Measurements from ENCODE around the gene COBLL1.
A peak's percentile ranks its signal among the peaks of the same experiment; 100 is the strongest.

Gene COBLL1

GRCh38 chr2:164868563-164869419 lies 27.2 kb upstream of the COBLL1 start (continued):
- no peak for TF ChIP-seq GFI1B (tag by site-specific recombination; IDR thresholded peaks at IDR 0.05)
- no peak for TF ChIP-seq GLIS2 (tag by site-specific recombination; IDR thresholded peaks at IDR 0.05)
- no peak for TF ChIP-seq HIC1 (tag by site-specific recombination; IDR thresholded peaks at IDR 0.05)

GRCh38 chr2:164867779-164868397 lies 26.3 kb upstream of the COBLL1 start:
- Histone ChIP-seq H3K27ac (ENCODE audit: extremely low read depth, low read depth, low read length) (no peak overlapping the region), H3K4me1 (ENCODE audit: control insufficient read depth, insufficient read depth, low read length) (peaks cover 13% of the 10 kb centered on the region; the same call in 1 of the 2 replicates), H3K9me3 (ENCODE audit: control insufficient read depth, insufficient read depth, low read depth, low read length) (no peaks in the 10 kb centered on the region), H3K4me3 (ENCODE audit: low read depth, low read length) (no peak overlapping the region), H3K36me3 (ENCODE audit: control insufficient read depth in 2 of 2, insufficient read depth in 1 of 2, low read length in 2 of 2) (no peaks in the 10 kb centered on the region)
- ChIA-PET POLR2A (no interaction called here), CTCF (interaction anchor here (0.6 kb wide), 1 partner anchor 170 kb away, joined by 3 read pairs; no protein-coding TSS in a partner anchor)
- TF ChIP-seq MYNN (tag by site-specific recombination; IDR thresholded peaks at IDR 0.05; ENCODE audit: borderline replicate concordance), result no peak
- TF ChIP-seq ZNF791 (tag by site-specific recombination; IDR thresholded peaks at IDR 0.05), result no peak
- TF ChIP-seq ZBTB17 (tag by site-specific recombination; IDR thresholded peaks at IDR 0.05), result 0 out of 2 replicates have a peak, but pooled peaks have one; percentile 33
- no peak for TF ChIP-seq BCL11B (tag by site-specific recombination; IDR thresholded peaks at IDR 0.05; ENCODE audit: low read depth)
- TF ChIP-seq MZF1 (tag by site-specific recombination; IDR thresholded peaks at IDR 0.05; ENCODE audit: borderline replicate concordance), result peak; percentile 67; the same call in 1 of the 2 replicates
- no peak for TF ChIP-seq ZNF398 (tag by site-specific recombination; IDR thresholded peaks at IDR 0.05)
- TF ChIP-seq HOXC10 (CRISPR knock-in tag; IDR thresholded peaks at IDR 0.05), result no peak
- TF ChIP-seq ZNF530 (tag by site-specific recombination; IDR thresholded peaks at IDR 0.05; ENCODE audit: low read depth), result no peak
- TF ChIP-seq SALL2 (tag by site-specific recombination; IDR thresholded peaks at IDR 0.05; ENCODE audit: borderline replicate concordance), result no peak
- TF ChIP-seq SCRT2 (tag by site-specific recombination; IDR thresholded peaks at IDR 0.05), result no peak
- TF ChIP-seq ZNF621 (tag by site-specific recombination; IDR thresholded peaks at IDR 0.05), result no peak
- no peak for TF ChIP-seq ZNF580 (tag by site-specific recombination; IDR thresholded peaks at IDR 0.05)
- no peak for TF ChIP-seq ZNF426 (tag by site-specific recombination; IDR thresholded peaks at IDR 0.05)
- 0 out of 2 replicates have a peak, but pooled peaks have one; percentile 6 for TF ChIP-seq PRDM1 (tag by site-specific recombination; IDR thresholded peaks at IDR 0.05)
- TF ChIP-seq ZNF24 (tag by site-specific recombination; IDR thresholded peaks at IDR 0.05), result no peak
- TF ChIP-seq PRDM6 (tag by site-specific recombination; IDR thresholded peaks at IDR 0.05), result no peak
- TF ChIP-seq MEIS1 (CRISPR knock-in tag; IDR thresholded peaks at IDR 0.05; ENCODE audit: borderline replicate concordance), result no peak
- TF ChIP-seq ZBTB26 (tag by site-specific recombination; optimal IDR thresholded peaks at IDR 0.05), result no peak
- no peak for TF ChIP-seq ZNF645 (tag by site-specific recombination; IDR thresholded peaks at IDR 0.05)
- TF ChIP-seq ZNF274 (IDR thresholded peaks at IDR 0.05; ENCODE audit: low read length), result no peak
- no peak for TF ChIP-seq ZNF274 (tag by site-specific recombination; IDR thresholded peaks at IDR 0.05; ENCODE audit: borderline replicate concordance)
- no peak for TF ChIP-seq ZNF416 (tag by site-specific recombination; IDR thresholded peaks at IDR 0.05)
- TF ChIP-seq ZFP41 (tag by site-specific recombination; IDR thresholded peaks at IDR 0.05; ENCODE audit: borderline replicate concordance), result no peak

Data from HEK293 (cell line).